Lower lobe of right lung (tissue), 2 donors: ENCODE measurements around the gene SP140. TPM values are rescaled to one million over a fixed set of nuclear protein-coding genes. Genes with fewer than 3 reads are reported as not detected.

Source experiments
- ATAC-seq, 2 donors: fragments of 200-7000 bp; cut with Tn5 transposase; one replicate each; pipeline ENCODE4 v1.9.1; 2020 to 2022; ENCODE audit warnings: mild to moderate bottlenecking in 2 of 2, moderate library complexity in 2 of 2
- DNase-seq: peaks from one replicate; pipeline ENCODE4 v3.0.0-alpha.2; 2020
- H3K27ac ChIP-seq: fragments of 200-600 bp; one replicate; pipeline ENCODE4 v1.8.0; 2022
- H3K27me3 ChIP-seq: fragments of 200-600 bp; one replicate; pipeline ENCODE4 v1.8.0; 2022; ENCODE audit warnings: low read depth
- H3K36me3 ChIP-seq: fragments of 200-600 bp; one replicate; pipeline ENCODE4 v1.8.0; 2022; ENCODE audit warnings: mild to moderate bottlenecking
- H3K4me1 ChIP-seq: fragments of 200-600 bp; one replicate; pipeline ENCODE4 v1.8.0; 2022
- H3K4me3 ChIP-seq: fragments of 200-600 bp; one replicate; pipeline ENCODE4 v1.8.0; 2022; ENCODE audit warnings: mild to moderate bottlenecking
- H3K9me3 ChIP-seq: fragments of 200-600 bp; one replicate; pipeline ENCODE4 v1.8.0; 2022
- CTCF ChIP-seq: fragments of 200-600 bp; IDR thresholded peaks from one replicate; pipeline ENCODE4 v1.8.0; 2022; ENCODE audit warnings: antibody characterized with exemption, mild to moderate bottlenecking
- intact Hi-C: fragments of 100-400 bp; cut with DNase I; formaldehyde crosslinking; loops from one replicate; pipeline ENCODE4 v1.11.0; 2022
- total RNA-seq: library from RNA; stranded (reverse); fragmentation: NEBNext Ultra II Directional; extraction: Animal tissue kit (Norgen Biotek cat#: 25700); gene quantifications from one replicate; pipeline ENCODE4 v1.2.1, GENCODE V29; 2021
- donor health status: DM: no; HTN: yes; CAD: no; lungs with severe emphysema.

Gene SP140
- total RNA-seq, 1 donor from 2014 or later: 15.0 TPM

GRCh38 chr2:230323385-230324106, 98.0 kb downstream of the SP140 start:
- DNase-seq (no peak), ATAC-seq (no peak)
- TF ChIP-seq CTCF: no peak
- Histone ChIP-seq H3K9me3 (no peaks in the 10 kb centered on the region), H3K27me3 (no peaks in the 10 kb centered on the region), H3K36me3 (no peaks in the 10 kb centered on the region), H3K4me3 (no peak overlapping the region), H3K27ac (no peak overlapping the region), H3K4me1 (peaks cover 26% of the 10 kb centered on the region)
- intact Hi-C loops: no loop called here

- Histone ChIP-seq H3K27me3 (no peaks in the 10 kb centered on the region), H3K4me1 (peaks cover 26% of the 10 kb centered on the region), H3K27ac (no peak overlapping the region), H3K9me3 (no peaks in the 10 kb centered on the region), H3K36me3 (no peaks in the 10 kb centered on the region), H3K4me3 (no peak overlapping the region)
- ATAC-seq (no peak), DNase-seq (no peak)
- intact Hi-C loops: no loop called here
- TF ChIP-seq CTCF: no peak
Observed at GRCh38 chr2:230324503-230324902, 99.0 kb downstream of the SP140 start.

GRCh38 chr2:230325316-230326243, 100.0 kb downstream of the SP140 start:
- peaks cover 30% of the 10 kb centered on the region for H3K4me1 ChIP-seq
- DNase-seq (no peak), ATAC-seq (no peak)
- no peak overlapping the region for H3K27ac ChIP-seq
- H3K27me3 ChIP-seq: no peaks in the 10 kb centered on the region
- no peaks in the 10 kb centered on the region for H3K36me3 ChIP-seq
- no peak overlapping the region for H3K4me3 ChIP-seq
- intact Hi-C loops: no loop called here
- no peak for TF ChIP-seq CTCF
- no peaks in the 10 kb centered on the region for H3K9me3 ChIP-seq

GRCh38 chr2:230326453-230327417, 101.2 kb downstream of the SP140 start, which contains the start of gene SP140L:
Gene SP140L (plus strand): TSS chr2:230327193. CDS start chr2:230327270, 77 bp downstream.
- ATAC-seq (peak; percentile 95 to 98), DNase-seq (peak; percentile 88)
- Histone ChIP-seq H3K36me3 (no peaks in the 10 kb centered on the region), H3K4me3 (peak within 1 kb of the TSS; percentile 56), H3K27ac (peak within 1 kb of the TSS; percentile 93), H3K9me3 (no peaks in the 10 kb centered on the region), H3K27me3 (no peaks in the 10 kb centered on the region), H3K4me1 (peaks cover 30% of the 10 kb centered on the region)
- intact Hi-C loops: no loop called here
- TF ChIP-seq CTCF: no peak
